ENCODE results near the gene NOL4L. TPM values are rescaled to one million over a fixed set of nuclear protein-coding genes. Genes with fewer than 3 reads are reported as not detected.

NOL4L gene
- total and polyA plus RNA-seq, 7 donors: 0.61 to 2.7 (median 1.3) TPM

GRCh38 chr20:32528171-32528891 is 56.8 kb downstream of the NOL4L start:
- intact Hi-C loops (cut with DNase I): no loop called here

DNA sequence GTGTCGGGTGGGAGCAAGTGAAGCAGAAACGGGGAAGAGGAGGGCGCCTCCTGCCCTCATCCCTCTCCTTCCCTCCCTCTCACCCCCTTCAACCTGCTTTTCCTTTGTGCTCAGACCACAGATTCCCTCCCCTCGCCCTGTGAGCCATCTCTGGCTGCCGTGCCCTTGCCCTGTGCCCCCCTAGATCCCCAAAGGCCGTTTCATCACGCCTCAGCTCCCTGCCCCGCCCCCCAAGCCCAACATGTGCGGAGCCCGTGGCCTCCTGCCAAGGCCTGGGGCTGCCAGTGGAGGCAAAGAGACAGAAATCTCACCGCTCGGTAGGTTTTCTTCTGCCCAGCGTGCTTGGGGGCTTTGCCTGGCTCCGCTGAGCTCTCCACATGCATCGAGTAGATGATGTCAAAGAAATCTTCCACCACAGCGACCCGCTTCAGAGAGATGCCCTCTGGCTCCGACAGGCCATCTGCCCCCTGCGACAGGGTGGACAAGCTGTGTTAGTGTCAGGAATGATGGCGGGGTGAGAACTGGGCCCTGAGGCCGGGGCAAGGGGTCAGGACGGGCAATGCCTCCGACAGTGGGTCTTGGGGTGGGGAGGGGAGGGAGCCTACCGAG is 57.6 kb downstream of the NOL4L start:
- DNase-seq (no peak), ATAC-seq (no peak)
- Histone ChIP-seq H3K27ac (no peak overlapping the region), H3K36me3 (ENCODE audit: insufficient read depth in 1 of 2, low read depth in 1 of 2) (no peaks in the 10 kb centered on the region), H3K4me1 (no peaks in the 10 kb centered on the region), H3K27me3 (ENCODE audit: insufficient read depth in 3 of 3, low read length in 2 of 3) (peaks cover 0 to 5% (median 0%) of the 10 kb centered on the region in 3 donors), H3K9me3 (no peaks in the 10 kb centered on the region), H3K4me3 (no peak overlapping the region)
- TF ChIP-seq, protein P1, sequence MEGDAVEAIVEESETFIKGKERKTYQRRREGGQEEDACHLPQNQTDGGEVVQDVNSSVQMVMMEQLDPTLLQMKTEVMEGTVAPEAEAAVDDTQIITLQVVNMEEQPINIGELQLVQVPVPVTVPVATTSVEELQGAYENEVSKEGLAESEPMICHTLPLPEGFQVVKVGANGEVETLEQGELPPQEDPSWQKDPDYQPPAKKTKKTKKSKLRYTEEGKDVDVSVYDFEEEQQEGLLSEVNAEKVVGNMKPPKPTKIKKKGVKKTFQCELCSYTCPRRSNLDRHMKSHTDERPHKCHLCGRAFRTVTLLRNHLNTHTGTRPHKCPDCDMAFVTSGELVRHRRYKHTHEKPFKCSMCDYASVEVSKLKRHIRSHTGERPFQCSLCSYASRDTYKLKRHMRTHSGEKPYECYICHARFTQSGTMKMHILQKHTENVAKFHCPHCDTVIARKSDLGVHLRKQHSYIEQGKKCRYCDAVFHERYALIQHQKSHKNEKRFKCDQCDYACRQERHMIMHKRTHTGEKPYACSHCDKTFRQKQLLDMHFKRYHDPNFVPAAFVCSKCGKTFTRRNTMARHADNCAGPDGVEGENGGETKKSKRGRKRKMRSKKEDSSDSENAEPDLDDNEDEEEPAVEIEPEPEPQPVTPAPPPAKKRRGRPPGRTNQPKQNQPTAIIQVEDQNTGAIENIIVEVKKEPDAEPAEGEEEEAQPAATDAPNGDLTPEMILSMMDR (IDR thresholded peaks at IDR 0.05): no peak
- intact Hi-C loops (cut with DNase I): no loop called here
- 46 to 50% (median 49%) methylated on average over 24 of the region's 24 CpGs for WGBS, 3 donors

More at GRCh38 chr20:32528171-32528891, 56.8 kb downstream of the NOL4L start:
- peaks cover 0 to 5% (median 0%) of the 10 kb centered on the region in 3 donors for H3K27me3 ChIP-seq (ENCODE audit: insufficient read depth in 3 of 3, low read length in 2 of 3)
- no peaks in the 10 kb centered on the region for H3K36me3 ChIP-seq (ENCODE audit: insufficient read depth in 1 of 2, low read depth in 1 of 2)
- no peak overlapping the region for H3K4me3 ChIP-seq
- 40 to 45% (median 43%) methylated on average over 27 of the region's 27 CpGs for WGBS, 3 donors
- no peak for DNase-seq
- no peak for ATAC-seq
- no peaks in the 10 kb centered on the region for H3K9me3 ChIP-seq
- no peak overlapping the region for H3K27ac ChIP-seq
- TF ChIP-seq, protein P1 (IDR thresholded peaks at IDR 0.05): no peak
- no peaks in the 10 kb centered on the region for H3K4me1 ChIP-seq

DNA sequence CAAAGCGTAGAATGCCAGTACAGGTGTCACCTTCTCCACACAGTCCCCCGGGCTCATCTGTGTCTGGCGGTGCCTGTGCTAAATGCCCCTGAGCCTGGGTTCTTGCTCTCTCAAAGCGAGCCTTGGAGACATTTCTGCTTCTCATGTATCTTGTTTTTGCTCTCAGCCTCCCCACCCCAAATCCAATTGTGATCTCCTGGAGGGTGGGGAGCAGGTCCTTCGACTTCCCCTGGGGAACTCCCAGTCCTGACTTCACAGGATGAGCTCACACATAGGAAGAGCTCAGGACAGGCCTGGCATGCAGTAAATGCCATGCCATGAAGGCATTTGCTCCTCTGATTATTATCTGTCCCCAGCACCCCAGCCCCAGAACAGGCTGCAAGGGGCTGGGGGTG is 58.1 kb downstream of the NOL4L start:
- no peaks in the 10 kb centered on the region for H3K36me3 ChIP-seq (ENCODE audit: insufficient read depth in 1 of 2, low read depth in 1 of 2)
- WGBS, 3 donors: 89 to 91% (median 90%) methylated on average over 5 of the region's 5 CpGs
- no peaks in the 10 kb centered on the region for H3K4me1 ChIP-seq
- DNase-seq: no peak
- H3K9me3 ChIP-seq: no peaks in the 10 kb centered on the region
- no peak overlapping the region for H3K4me3 ChIP-seq
- no peak overlapping the region for H3K27ac ChIP-seq
- intact Hi-C loops (cut with DNase I): no loop called here
- TF ChIP-seq, protein P1 (IDR thresholded peaks at IDR 0.05): no peak
- no peak for ATAC-seq
- peaks cover 0 to 5% (median 0%) of the 10 kb centered on the region in 3 donors for H3K27me3 ChIP-seq (ENCODE audit: insufficient read depth in 3 of 3, low read length in 2 of 3)

- WGBS, 3 donors: 79 to 94% (median 80%) methylated on average over 4 of the region's 4 CpGs
- ATAC-seq: no peak
- H3K4me1 ChIP-seq: no peaks in the 10 kb centered on the region
- DNase-seq: no peak
- intact Hi-C loops (cut with DNase I): no loop called here
- H3K4me3 ChIP-seq: no peak overlapping the region
- H3K27me3 ChIP-seq (ENCODE audit: insufficient read depth in 3 of 3, low read length in 2 of 3): peaks cover 0 to 5% (median 0%) of the 10 kb centered on the region in 3 donors
- H3K27ac ChIP-seq: no peak overlapping the region
- TF ChIP-seq, protein P1 (IDR thresholded peaks at IDR 0.05): no peak
- no peaks in the 10 kb centered on the region for H3K36me3 ChIP-seq (ENCODE audit: insufficient read depth in 1 of 2, low read depth in 1 of 2)
- H3K9me3 ChIP-seq: no peaks in the 10 kb centered on the region
Observed at GRCh38 chr20:32526541-32526940, 58.6 kb downstream of the NOL4L start.
